ENCODE measurements around the gene METTL1.

METTL1 gene

GRCh38 chr12:57755454-57756372 is 16.2 kb downstream of the METTL1 start:
- peaks cover 0 to 13% (median 3%) of the 10 kb centered on the region in 3 experiments for H3K27me3 ChIP-seq (ENCODE audit: control insufficient read depth in 3 of 3, insufficient read depth in 3 of 3, low read depth in 1 of 3, low read length in 3 of 3)
- no peak for DNase-seq (ENCODE audit: low spot score)
- H4K91ac ChIP-seq (ENCODE audit: low read depth, low read length, poor library complexity): no peak overlapping the region
- no peak overlapping the region for H3K23ac ChIP-seq (ENCODE audit: low read depth, low read length, poor library complexity)
- no CpG with 5 or more reads among the region's 76 CpGs for whole genome bisulfite sequencing, 2 donors (ENCODE audit: extremely low coverage in 2 of 2, insufficient read length in 2 of 2, insufficient replicate concordance in 1 of 2)
- no peak overlapping the region for H3K14ac ChIP-seq (ENCODE audit: low read length)
- peak overlapping the region; percentile 59 for H2AFZ ChIP-seq (ENCODE audit: low read length)
- H4K8ac ChIP-seq (ENCODE audit: low read depth, low read length): no peak overlapping the region
- no peak overlapping the region for H3K4ac ChIP-seq (ENCODE audit: low read length)
- H2AK5ac ChIP-seq (ENCODE audit: low read depth, low read length): peak overlapping the region; percentile 46
- no peak overlapping the region for H2BK120ac ChIP-seq (ENCODE audit: low read depth, low read length)
- peak overlapping the region; percentile 84 for H3K18ac ChIP-seq (ENCODE audit: low read length)
- H2BK12ac ChIP-seq (ENCODE audit: low read length): no peak overlapping the region
- H2BK5ac ChIP-seq (ENCODE audit: low read length): no peak overlapping the region
- peak overlapping the region; percentile 97 for H3K4me2 ChIP-seq (ENCODE audit: insufficient read depth, low read length, poor library complexity, severe bottlenecking)
- H3K27ac ChIP-seq (replicated peaks; ENCODE audit: low read length): no peak overlapping the region
- no peak overlapping the region for H2BK15ac ChIP-seq (ENCODE audit: low read length)
- H3K4me1 ChIP-seq (ENCODE audit: control insufficient read depth in 2 of 2, insufficient read depth in 1 of 2, low read depth in 1 of 2, low read length in 2 of 2): peaks cover 28 to 38% of the 10 kb centered on the region in 2 donors
- H3K9ac ChIP-seq (ENCODE audit: low read depth, low read length, poor library complexity): peak overlapping the region; percentile 87
- H3K36me3 ChIP-seq (replicated peaks in 1 of 2; ENCODE audit: control insufficient read depth in 2 of 2, insufficient read depth in 2 of 2, low read length in 2 of 2): peaks cover 14 to 43% of the 10 kb centered on the region in 2 donors
- H3K9me3 ChIP-seq (replicated peaks in 1 of 2; ENCODE audit: control insufficient read depth in 2 of 2, insufficient read depth in 1 of 2, low read depth in 1 of 2, low read length in 2 of 2): no peaks in the 10 kb centered on the region
- H3K79me1 ChIP-seq (ENCODE audit: low read depth, low read length): peaks cover 13% of the 10 kb centered on the region
- H3K4me3 ChIP-seq (ENCODE audit: low read length in 2 of 2): peak overlapping the region; percentile 58 to 89

GRCh38 chr12:57755194-57755453 is 16.8 kb downstream of the METTL1 start:
- Histone ChIP-seq H3K36me3 (replicated peaks in 1 of 2; ENCODE audit: control insufficient read depth in 2 of 2, insufficient read depth in 2 of 2, low read length in 2 of 2) (peaks cover 17 to 46% of the 10 kb centered on the region in 2 donors), H2BK120ac (ENCODE audit: low read depth, low read length) (no peak overlapping the region), H2AFZ (ENCODE audit: low read length) (peak overlapping the region; percentile 61), H2AK5ac (ENCODE audit: low read depth, low read length) (no peak overlapping the region), H3K18ac (ENCODE audit: low read length) (peak overlapping the region; percentile 83), H3K4ac (ENCODE audit: low read length) (no peak overlapping the region), H2BK15ac (ENCODE audit: low read length) (no peak overlapping the region), H3K4me3 (ENCODE audit: low read length in 2 of 2) (peak overlapping the region; percentile 58 to 89), H4K91ac (ENCODE audit: low read depth, low read length, poor library complexity) (no peak overlapping the region), H3K14ac (ENCODE audit: low read length) (no peak overlapping the region), H3K23ac (ENCODE audit: low read depth, low read length, poor library complexity) (no peak overlapping the region), H3K79me1 (ENCODE audit: low read depth, low read length) (peaks cover 13% of the 10 kb centered on the region), H3K4me2 (ENCODE audit: insufficient read depth, low read length, poor library complexity, severe bottlenecking) (peak overlapping the region; percentile 97), H2BK5ac (ENCODE audit: low read length) (no peak overlapping the region), H3K9ac (ENCODE audit: low read depth, low read length, poor library complexity) (peak overlapping the region; percentile 87), H4K8ac (ENCODE audit: low read depth, low read length) (no peak overlapping the region), H3K4me1 (ENCODE audit: control insufficient read depth in 2 of 2, insufficient read depth in 1 of 2, low read depth in 1 of 2, low read length in 2 of 2) (peaks cover 29 to 39% of the 10 kb centered on the region in 2 donors), H2BK12ac (ENCODE audit: low read length) (no peak overlapping the region), H3K27me3 (ENCODE audit: control insufficient read depth in 3 of 3, insufficient read depth in 3 of 3, low read depth in 1 of 3, low read length in 3 of 3) (peaks cover 0 to 13% (median 3%) of the 10 kb centered on the region in 3 experiments), H3K9me3 (replicated peaks in 1 of 2; ENCODE audit: control insufficient read depth in 2 of 2, insufficient read depth in 1 of 2, low read depth in 1 of 2, low read length in 2 of 2) (no peaks in the 10 kb centered on the region), H3K27ac (replicated peaks; ENCODE audit: low read length) (no peak overlapping the region)
- no CpG with 5 or more reads among the region's 34 CpGs for WGBS, 2 donors (ENCODE audit: extremely low coverage in 2 of 2, insufficient read length in 2 of 2, insufficient replicate concordance in 1 of 2)
- no peak for DNase-seq (ENCODE audit: low spot score)

GRCh38 chr12:57754411-57755193 is 17.3 kb downstream of the METTL1 start, which contains the start of gene MARCHF9:
Gene MARCHF9 (plus strand): TSS chr12:57755103. CDS start chr12:57755529, 426 bp downstream.
- peak within 1 kb of the TSS; percentile 87 for H3K9ac ChIP-seq (ENCODE audit: low read depth, low read length, poor library complexity)
- no peak within 1 kb of the TSS for H3K14ac ChIP-seq (ENCODE audit: low read length)
- no peak for DNase-seq (ENCODE audit: low spot score)
- H3K4me1 ChIP-seq (ENCODE audit: control insufficient read depth in 2 of 2, insufficient read depth in 1 of 2, low read depth in 1 of 2, low read length in 2 of 2): peaks cover 29 to 39% of the 10 kb centered on the region in 2 donors
- H3K9me3 ChIP-seq (replicated peaks in 1 of 2; ENCODE audit: control insufficient read depth in 2 of 2, insufficient read depth in 1 of 2, low read depth in 1 of 2, low read length in 2 of 2): no peaks in the 10 kb centered on the region
- peaks cover 13% of the 10 kb centered on the region for H3K79me1 ChIP-seq (ENCODE audit: low read depth, low read length)
- no peak within 1 kb of the TSS for H2BK15ac ChIP-seq (ENCODE audit: low read length)
- H4K8ac ChIP-seq (ENCODE audit: low read depth, low read length): no peak within 1 kb of the TSS
- no peak within 1 kb of the TSS for H3K27ac ChIP-seq (replicated peaks; ENCODE audit: low read length)
- H2AK5ac ChIP-seq (ENCODE audit: low read depth, low read length): peak within 1 kb of the TSS; percentile 46
- no peak within 1 kb of the TSS for H3K23ac ChIP-seq (ENCODE audit: low read depth, low read length, poor library complexity)
- no peak within 1 kb of the TSS for H3K4ac ChIP-seq (ENCODE audit: low read length)
- no peak within 1 kb of the TSS for H4K91ac ChIP-seq (ENCODE audit: low read depth, low read length, poor library complexity)
- H2BK120ac ChIP-seq (ENCODE audit: low read depth, low read length): no peak within 1 kb of the TSS
- H2BK5ac ChIP-seq (ENCODE audit: low read length): no peak within 1 kb of the TSS
- peaks cover 0 to 13% (median 3%) of the 10 kb centered on the region in 3 experiments for H3K27me3 ChIP-seq (ENCODE audit: control insufficient read depth in 3 of 3, insufficient read depth in 3 of 3, low read depth in 1 of 3, low read length in 3 of 3)
- H3K4me3 ChIP-seq (ENCODE audit: low read length in 2 of 2): peak within 1 kb of the TSS; percentile 58 to 89
- peak within 1 kb of the TSS; percentile 61 for H2AFZ ChIP-seq (ENCODE audit: low read length)
- peak within 1 kb of the TSS; percentile 84 for H3K18ac ChIP-seq (ENCODE audit: low read length)
- no peak within 1 kb of the TSS for H2BK12ac ChIP-seq (ENCODE audit: low read length)
- peak within 1 kb of the TSS; percentile 97 for H3K4me2 ChIP-seq (ENCODE audit: insufficient read depth, low read length, poor library complexity, severe bottlenecking)
- no CpG with 5 or more reads among the region's 41 CpGs for WGBS, 2 donors (ENCODE audit: extremely low coverage in 2 of 2, insufficient read length in 2 of 2, insufficient replicate concordance in 1 of 2)
- H3K36me3 ChIP-seq (replicated peaks in 1 of 2; ENCODE audit: control insufficient read depth in 2 of 2, insufficient read depth in 2 of 2, low read length in 2 of 2): peaks cover 17 to 46% of the 10 kb centered on the region in 2 donors
